ENCODE results near the gene PLXDC2.

DNA sequence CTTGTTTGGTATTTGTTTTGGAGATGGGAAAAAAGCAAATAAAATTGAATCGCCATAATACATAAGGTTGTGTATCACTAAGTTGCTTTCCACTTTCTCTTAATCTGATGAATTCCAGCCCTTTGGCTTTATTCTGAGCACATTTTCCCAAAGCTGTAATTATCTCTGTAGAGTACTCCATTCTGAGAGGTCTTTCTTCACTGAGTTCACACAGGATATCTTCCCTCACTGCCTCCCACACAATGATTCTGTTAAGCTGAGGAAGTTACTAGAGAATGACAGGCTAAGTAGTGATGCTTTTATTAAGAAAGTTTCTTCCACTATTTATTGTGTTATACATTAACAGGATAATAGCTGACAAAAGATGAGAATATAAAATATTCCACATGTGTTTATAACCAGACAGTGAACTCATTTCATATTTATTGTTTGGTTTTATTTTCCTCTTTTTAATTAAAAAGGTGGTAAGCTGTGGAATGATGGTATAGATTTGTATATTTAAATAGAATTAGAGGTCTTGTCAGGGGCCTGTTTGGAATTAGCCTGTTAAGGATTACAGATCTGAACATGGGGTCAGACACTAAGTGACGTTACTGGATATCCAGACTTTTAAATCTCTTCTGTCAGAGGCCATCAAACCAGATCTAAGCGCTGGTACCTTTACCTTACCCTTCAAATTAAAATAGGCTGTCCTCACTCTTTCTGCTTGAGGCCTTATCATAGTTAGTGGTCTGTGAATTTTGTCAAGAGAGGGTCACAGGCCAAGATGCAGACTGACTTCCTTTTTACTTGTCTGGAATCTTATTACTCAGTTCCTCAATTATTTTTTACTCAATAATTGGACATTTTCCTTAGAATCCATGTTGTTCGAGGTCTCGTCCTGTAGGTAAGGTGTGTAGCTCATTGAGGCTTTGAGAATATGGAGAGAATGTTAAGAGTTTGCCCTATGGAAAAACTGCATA lies 8.4 kb downstream of the PLXDC2 start:
- TF ChIP-seq POLR2A (IDR thresholded peaks at IDR 0.05) (no peak), CTCF (IDR thresholded peaks at IDR 0.05) (no peak), POLR2AphosphoS5 (IDR thresholded peaks at IDR 0.05) (no peak)
